C4-2B (cell line): ENCODE measurements around the gene PROCR.

Experiments used
- H3K27ac ChIP-seq: fragments of 450-650 bp; 2 replicates; pipeline ENCODE4 v1.5.1; 2017
- CTCF ChIP-seq: fragments of 450-650 bp; conservative IDR thresholded peaks from 2 replicates; pipeline ENCODE4 v1.5.1; 2017; ENCODE audit warnings: mild to moderate bottlenecking
- ZFX ChIP-seq: fragments of 450-650 bp; IDR thresholded peaks from 2 replicates; pipeline ENCODE4 v1.6.1; 2017

The PROCR gene

GRCh38 chr20:35134472-35134871 is 37.4 kb upstream of the PROCR start:
- TF ChIP-seq ZFX: no peak
- TF ChIP-seq CTCF: no peak
- no peak overlapping the region for H3K27ac ChIP-seq

- TF ChIP-seq ZFX: no peak
- TF ChIP-seq CTCF: no peak
- H3K27ac ChIP-seq: no peak overlapping the region
Observed at GRCh38 chr20:35134880-35135279, 37.0 kb upstream of the PROCR start.

- no peak overlapping the region for H3K27ac ChIP-seq
- TF ChIP-seq ZFX: no peak
- TF ChIP-seq CTCF: no peak
Observed at GRCh38 chr20:35135867-35136586, 35.8 kb upstream of the PROCR start.

- TF ChIP-seq CTCF: no peak
- no peak overlapping the region for H3K27ac ChIP-seq
Observed at GRCh38 chr20:35144694-35145093, 27.2 kb upstream of the PROCR start.

- no peak overlapping the region for H3K27ac ChIP-seq
- TF ChIP-seq CTCF (peak; percentile 88), ZFX (no peak)
Observed at GRCh38 chr20:35145141-35145564, 26.7 kb upstream of the PROCR start.

GRCh38 chr20:35146299-35146919 is 25.5 kb upstream of the PROCR start:
- H3K27ac ChIP-seq: peak overlapping the region; percentile 81
- TF ChIP-seq ZFX (no peak), CTCF (no peak)

- no peak; the same call in 1 of the 2 replicates for TF ChIP-seq CTCF
- TF ChIP-seq ZFX: no peak
- peak within 1 kb of the TSS; percentile 81 for H3K27ac ChIP-seq
Observed at GRCh38 chr20:35146920-35147574, 24.8 kb upstream of the PROCR start, which contains the start of gene EDEM2. TSS of gene EDEM2 (minus strand) at chr20:35147336. CDS start at chr20:35147258, 78 bp downstream.

- peak overlapping the region; percentile 81 for H3K27ac ChIP-seq
Observed at GRCh38 chr20:35147575-35148071, 24.2 kb upstream of the PROCR start.
